GM21529 (cell line): ENCODE measurements around the gene RNLS.

Experiments
- ATAC-seq: cut with Tn5 transposase; IDR thresholded peaks from one replicate; pipeline ENCODE4 v1.9.1; 2021; ENCODE audit not compliant: unreplicated experiment

The RNLS gene

DNA sequence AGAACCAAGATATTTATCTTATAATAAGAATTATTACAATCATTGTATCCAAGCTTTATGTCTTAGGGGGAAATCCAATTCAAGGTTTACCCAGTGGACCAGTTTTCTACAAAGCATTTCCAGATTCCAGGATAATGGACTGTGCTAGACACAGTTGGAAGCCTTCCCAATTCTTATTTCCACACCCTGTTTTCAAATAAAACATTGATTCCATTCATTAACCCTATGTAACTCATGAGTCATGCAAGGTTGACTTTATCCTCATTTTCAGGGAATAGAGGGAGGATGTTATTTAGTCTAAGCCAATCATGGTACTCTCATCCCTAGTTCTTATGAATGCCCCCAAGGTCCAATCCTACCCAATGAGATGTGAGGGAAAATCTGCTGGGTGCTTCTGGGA is 145.7 kb downstream of the RNLS start:
- ATAC-seq: no peak

DNA sequence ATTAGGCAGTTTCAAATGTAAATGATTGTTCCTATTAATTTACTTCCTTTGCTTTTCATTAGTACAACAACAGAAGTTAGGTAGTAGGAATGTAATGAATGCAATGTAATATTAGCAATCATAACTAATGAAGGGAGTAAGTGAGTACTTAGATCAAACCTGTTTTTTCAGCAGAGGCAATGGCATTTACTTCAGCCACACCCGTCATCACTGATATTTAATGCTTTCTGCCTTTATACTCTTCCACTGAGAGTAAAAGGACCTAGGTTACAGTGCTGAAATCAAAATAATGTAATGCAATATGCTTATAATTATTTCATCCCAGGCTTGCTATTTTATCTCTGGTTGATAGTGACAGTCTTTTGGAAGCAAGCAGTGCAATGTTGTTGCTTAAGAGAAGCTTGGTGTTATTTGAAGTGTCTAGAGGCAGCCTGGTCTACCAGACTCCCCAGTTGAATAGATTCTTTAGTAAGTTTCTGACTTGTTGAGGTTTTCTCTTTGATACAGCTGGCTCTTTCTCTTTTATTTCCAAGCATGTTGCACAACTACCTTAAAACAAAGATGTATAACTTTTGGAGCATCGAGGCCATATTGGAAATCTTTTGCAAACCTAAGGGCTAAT is 149.4 kb downstream of the RNLS start:
- ATAC-seq: no peak

DNA sequence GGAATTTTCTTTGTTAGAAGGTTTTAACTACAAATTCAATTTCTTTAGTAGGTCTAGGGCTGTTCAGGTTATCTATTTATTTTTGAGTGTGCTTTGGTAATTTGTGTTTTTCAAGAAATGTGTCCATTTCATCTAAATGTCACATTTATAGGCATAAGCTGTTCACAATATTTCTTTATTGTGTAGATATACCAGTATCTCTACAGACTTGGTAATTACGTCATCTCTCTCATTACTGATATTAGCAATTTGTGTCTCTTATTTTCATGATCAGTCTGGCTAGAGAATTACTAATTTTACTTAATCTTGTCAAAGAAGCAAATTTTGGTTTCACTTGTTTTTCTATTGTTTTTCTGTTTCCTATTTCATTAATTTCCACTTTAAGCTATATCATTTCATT is 152.0 kb downstream of the RNLS start:
- ATAC-seq: no peak

DNA sequence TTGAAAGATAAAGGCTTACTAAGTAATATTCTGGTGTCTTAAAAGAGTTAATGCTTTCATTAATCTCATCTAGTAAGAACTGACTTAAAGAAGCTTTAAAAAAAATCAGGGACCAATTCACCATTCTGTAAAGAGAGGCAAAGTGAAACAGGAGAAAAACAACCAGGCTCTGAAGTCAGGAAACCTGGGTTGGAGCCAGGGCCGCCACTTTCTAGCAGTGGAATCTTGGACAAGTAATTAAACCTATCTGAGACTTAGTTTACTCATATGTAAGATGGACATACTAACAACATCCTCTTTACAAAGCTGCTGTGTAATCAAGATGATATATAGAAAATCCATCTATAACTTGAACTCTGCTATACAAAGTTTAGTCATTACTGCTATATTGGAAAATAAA is 154.1 kb downstream of the RNLS start:
- no peak for ATAC-seq

DNA sequence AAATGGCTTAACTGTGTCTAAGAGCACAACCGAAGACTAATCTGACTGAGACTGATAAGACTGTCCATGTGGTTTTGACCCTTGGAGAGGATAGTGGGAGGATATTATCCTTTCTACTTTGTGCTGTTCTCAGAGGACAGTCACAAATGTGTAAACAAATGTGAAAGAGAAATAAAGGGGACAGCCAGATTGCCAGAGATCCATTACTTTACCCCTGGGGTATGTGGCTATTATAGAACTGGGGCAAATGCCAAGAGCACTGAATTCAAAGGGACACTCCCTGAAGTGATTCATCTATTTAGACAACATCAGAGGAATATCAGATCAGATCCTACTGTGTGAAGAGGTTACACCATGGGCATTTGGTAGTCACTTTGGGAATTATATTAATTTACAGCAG is 154.7 kb downstream of the RNLS start:
- no peak for ATAC-seq

DNA sequence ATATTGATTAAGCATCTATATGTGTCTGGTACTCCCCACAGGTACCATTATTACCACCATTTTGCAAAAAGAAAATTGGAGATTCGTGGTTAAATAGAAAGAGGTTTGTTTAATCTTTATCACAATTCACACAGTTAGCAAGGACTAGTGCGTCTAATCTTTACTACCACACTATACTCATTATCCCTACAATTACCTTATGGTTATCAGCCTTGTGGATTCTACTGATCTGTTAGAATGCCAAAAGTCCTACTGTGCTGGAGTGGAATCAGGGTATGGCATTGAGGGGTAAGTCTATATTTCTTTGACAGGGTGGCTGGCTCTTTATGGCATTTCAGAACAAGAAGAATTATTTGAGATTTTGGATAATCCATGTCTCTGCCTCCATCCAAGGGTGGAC is 156.1 kb downstream of the RNLS start:
- no peak for ATAC-seq

DNA sequence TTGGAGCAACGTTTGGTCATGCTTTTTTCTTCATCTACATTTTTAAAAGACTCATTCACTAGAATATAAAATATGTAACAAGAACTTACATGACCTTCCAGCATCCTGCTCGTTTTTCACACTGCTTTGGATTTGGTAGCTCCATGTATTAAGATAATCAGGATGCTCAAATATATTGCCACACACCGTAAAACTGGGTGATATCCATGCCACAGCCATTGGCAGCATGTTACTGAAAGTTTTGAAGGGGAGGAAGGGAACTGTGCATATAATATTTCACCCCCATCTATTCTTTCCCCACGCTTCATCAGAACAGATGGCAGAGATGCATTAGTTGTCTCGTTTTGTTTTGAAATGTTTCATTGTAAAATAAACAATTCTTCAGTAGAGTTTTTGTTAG is 158.2 kb downstream of the RNLS start:
- no peak for ATAC-seq

DNA sequence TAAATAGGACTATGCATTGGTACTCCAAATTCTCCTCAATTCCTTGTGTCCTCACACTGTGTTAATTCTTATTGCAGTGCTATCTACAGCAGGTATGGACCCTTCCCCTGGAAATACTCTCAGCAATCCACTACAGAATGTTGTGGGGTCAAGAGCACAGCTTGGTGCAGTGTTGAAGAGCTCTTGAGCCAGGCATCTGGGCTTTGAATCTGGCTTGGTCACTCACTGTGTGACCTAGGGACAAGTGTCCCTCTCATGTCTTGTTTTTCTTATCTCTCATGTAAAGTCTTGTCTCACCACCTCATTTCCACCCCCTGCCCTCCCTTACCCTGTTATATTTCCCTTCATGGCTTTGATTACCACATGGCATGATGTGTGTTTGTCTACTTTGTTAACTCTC is 159.4 kb downstream of the RNLS start:
- no peak for ATAC-seq

DNA sequence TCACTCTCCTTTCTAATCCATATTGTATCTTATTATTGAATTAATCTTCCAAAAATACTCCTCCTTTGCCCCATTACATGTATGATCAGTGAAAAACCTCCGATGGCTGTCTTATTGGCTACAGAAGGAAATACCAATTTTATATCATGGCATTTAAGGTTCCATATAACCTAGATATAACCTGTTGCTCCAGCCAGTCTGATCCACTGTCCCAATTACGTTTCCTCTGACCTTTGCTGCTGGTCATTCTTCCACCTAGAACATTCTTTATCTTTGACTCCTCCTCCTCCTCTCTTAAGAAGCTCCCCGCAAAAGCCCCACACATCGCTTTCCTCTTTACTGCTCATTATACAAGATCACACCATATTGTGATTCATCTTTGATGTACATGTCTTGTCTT is 161.5 kb downstream of the RNLS start:
- no peak for ATAC-seq

DNA sequence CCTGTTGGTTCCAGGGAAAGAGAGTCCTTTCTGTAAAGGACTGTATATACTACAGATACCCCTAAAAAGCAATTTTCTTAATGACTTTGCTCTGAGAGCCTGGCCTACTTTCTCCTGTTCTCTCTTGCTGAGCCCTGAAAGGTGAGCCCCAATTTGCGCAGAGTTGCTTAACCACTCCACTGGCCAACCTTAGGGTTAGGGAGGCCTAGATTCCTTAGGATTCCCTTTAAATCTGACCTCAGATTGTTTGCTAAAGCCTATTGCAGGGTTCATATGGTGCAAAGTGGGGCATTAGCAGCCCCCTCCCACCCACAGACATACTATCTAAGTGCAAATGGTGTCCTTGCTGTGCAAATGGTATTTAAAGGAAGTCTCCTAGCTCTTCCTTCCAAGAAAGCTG is 164.2 kb downstream of the RNLS start:
- no peak for ATAC-seq

DNA sequence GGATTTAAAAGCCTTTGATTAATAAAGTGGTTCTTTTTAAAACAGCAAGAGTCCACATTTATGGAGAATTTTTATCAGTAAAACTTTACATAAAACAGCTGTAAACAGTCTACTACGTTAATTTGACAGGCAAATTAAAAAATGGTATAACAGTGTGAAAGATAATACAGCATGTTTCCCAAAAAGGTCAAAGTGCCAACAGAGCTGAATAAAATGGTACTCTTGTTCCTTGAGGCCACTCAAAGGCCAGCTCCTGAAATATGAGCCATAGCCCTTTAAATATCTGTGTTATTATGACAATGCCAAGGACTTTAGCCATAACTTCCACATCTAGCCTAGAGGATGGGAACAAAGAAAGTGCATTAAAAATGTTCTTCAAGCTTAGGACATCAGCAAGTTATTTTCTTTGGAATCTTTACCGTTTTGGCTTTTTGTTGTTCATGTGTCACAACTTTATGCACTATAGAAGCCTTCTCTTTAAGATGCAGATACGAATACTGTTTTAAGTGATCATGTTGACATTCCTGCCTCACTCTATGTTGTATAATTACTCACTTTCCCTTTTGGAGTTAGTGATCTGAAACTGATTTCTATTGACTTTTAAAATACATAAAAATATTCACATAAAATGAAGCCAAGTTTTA is 165.6 kb downstream of the RNLS start:
- ATAC-seq: no peak

DNA sequence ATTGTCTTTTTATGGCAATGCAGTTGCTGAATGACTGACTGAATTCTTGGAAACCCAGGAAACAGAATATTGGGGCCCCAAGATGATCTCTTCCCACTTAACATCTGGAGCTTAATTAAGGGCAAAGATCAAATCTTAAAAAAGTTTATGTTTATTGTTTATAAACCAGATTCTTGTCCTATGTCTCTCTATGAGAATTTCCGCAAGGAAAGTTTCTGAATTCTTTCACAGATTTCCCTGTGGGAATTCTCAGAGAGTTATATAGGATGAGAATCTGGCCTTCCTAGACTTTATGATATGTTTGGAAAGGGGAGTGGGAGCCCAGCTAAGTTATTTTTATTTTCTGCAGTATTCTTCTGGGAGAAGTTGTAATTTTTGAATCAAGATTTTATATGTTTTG is 166.3 kb downstream of the RNLS start:
- no peak for ATAC-seq

DNA sequence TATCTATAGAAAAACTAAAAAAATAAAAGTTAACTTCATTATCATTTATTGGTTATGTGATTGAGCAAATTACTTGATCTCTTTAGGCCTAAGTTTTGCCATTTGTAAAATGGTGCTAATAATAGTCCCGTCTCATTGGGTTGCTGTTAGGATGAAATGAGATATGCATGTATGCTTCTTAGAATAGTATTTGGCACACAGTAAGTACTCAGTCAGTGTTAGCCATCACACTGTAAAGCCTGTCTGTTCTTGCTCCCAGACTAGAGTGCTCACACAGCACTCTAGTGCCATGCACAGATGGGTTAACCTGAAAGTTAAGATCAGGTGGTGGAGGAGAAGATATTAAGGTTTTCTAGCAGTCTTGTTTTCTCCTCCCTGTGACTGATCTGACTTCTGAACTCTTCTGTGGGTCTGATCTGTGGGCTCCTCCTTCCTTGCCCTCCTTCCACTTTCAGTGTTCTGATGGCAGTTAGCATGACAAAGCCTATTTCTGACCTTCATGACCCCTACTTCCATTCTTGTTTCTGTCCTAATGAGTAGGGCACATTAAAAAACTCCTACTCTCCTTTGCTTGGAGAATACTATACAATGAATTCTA is 167.5 kb downstream of the RNLS start:
- no peak for ATAC-seq

DNA sequence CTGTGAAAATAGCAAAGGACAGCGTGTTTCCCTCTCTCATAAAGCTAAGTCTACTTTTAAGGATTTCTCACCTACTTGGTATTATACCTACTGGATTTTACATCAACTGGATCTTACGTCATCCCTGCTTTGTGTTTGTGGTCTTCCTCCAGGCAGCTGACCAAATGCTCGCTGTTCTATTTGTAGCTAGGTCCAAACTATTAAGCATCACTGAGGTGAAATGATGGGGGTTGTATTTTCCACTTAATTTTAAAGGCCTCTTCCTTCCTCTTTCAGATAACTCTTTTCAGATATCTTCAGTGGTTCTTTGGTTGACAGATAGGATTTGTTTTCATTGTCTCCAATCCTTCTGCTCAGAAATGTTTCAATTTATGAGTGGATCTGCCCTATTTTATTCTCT is 169.7 kb downstream of the RNLS start:
- ATAC-seq: no peak

DNA sequence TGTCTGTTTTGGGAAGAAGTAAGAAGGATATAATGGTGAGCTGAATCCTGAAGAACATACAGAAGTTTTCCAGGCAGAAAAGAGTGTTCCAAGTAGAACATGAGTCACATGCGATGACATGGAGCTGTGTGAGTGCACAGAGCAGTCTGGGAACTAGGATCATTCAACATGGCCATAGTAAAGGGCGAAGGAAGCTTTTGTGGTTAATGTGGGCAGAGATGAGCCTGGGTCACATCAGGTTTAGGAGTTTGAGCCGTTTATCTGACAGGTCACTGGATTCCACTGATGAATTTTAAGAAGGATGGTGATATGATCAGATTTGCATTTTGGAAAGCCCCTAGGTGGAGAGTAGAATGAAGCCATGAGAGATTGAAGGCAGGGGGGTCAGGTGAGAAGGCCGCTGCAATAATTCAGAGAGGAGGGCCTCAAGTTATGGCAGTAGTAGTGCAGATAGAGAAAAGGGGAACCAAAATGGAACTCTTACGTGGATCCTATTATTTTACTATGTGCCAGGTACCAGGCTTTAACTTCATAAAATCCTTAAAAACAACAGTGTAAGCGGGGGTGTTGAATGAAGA is 171.3 kb downstream of the RNLS start:
- ATAC-seq: no peak

DNA sequence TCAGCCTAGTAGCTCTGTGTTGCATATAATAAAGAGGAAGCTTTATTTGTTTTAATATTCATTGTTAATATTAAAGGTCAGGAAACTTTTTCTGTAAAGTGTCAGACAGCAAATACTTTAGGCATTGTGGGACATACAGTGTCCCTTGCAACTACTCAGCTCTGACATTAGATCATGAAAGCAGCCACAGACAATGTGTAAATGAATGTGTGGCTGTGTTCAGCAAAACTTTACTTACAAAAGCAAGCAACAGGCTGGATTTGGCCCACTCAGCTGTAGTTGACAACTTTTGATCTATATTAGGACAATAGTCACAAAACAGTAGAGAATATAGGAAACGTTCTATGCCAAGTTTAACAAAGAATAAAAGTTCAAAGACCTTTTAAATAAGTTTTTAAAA is 173.3 kb downstream of the RNLS start:
- ATAC-seq: no peak

DNA sequence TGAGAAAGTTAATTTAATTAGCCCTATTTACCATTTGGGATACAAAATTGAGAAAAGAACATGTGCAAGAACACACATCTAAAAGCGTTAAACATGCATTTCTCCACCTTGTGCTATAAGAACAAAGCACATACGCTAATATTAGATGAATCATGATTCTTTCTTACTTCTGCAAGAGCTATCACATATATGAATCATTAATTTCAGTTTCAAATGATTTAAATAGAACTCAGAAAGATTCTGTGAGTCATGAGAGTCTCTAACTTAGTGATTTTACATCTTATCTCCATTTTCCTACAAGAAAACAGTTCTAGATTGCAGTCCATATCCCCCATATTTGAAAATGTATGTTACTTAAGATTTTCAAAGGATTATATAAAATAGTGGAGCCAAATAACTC is 173.9 kb downstream of the RNLS start:
- no peak for ATAC-seq

DNA sequence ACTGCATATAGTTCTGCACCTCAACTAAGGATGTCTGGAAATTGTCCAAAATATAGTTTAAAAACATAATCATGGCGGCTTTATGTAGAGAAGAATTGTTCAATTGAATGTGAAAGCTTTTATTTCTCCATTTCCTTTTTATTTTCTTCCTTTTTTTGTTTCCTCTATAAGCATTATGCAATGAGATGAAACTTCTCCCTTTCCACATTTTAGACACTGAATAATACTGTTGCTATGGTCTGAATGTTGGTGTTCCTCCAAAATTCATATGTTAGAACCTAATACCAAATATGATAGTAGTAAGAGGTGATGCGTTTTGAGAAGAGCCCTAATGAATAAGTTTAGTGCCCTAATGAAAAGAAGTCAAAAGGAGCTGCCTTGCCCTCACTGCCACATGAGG is 175.0 kb downstream of the RNLS start:
- no peak for ATAC-seq

DNA sequence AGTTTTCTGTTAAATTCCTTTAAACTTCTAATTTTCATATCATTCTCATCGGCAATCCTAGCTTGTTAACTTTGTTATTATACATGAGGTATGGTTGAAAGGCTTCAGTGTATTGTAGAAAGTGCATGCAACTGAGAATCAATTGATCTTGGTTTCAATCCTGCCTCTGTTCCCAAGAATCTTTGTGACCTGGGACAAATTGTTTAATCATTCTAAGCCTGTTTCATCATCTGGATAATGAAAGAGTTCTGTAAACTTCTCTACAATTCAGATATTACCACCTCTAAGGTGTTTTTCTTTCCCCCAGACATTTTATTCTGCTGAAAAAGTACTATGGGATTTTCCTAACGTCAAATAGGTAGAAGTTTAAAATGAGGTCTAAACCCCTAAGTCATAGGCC is 179.0 kb downstream of the RNLS start:
- no peak for ATAC-seq

DNA sequence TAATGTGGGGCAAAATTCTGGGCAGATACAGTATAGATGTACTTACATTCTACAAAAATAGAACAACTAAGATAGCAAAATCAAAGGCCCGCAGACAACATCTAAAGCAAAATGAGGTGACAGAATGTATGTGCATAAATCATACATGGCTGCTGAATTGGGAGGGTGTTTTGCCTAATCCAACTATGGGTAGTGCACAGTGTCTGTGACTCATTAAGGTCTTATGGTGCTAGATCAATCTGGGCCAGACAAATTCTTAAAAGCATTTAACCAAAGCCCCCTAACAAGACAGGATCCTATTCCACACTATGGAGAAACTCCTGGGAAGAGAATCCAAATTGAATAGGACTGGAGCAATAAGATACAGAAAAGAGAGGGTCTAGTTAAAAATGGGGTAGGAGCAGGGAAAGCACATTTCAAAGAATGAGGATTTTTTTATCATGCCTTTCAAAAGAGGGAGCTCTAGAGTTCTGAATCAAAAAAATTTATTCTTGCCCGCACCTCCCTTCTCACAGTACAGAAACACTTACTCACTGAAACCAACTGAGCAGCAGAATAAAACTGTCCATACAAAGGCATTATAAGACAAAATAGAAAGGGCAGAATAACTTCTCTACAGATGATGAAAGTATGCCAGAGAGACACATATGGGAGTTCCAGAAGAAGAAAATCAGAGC is 181.3 kb downstream of the RNLS start:
- ATAC-seq: no peak

DNA sequence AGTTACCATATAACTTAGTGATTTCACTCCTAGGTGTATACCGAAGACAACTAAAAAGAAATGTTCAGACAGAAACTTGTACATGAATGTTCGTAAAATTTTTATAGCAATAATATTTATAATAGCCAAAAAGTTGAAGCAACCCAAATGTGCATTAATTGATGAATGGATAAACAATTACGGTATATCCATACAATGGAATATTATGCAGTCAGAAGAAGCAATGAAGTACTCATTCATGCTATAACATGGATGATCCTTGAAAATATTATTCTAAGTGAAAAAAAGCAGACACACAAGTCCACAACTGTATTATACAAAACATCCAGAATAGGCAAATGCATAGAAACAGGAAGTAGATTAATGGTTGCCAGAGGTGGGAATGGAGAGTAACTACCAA is 183.9 kb downstream of the RNLS start:
- no peak for ATAC-seq

DNA sequence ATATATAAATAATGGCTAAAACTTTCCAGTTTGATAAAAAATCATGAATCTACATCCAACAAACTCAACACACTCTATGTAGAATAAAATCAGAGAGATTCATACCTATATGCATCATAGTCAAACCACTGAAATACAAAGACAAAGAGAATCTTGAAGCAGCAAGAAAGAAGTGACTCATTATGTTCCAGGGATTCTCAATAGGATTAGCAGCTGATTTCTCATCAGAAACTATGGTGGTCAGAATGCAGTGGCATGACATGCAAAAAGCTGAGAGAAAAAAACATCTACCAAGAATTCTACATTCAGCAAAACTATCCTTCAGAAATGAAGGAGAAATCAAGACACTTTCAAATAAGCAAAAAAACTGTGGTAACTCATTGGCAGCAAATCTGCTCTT is 187.4 kb downstream of the RNLS start:
- ATAC-seq: no peak
